H9 (cell line): ENCODE data around the gene BTN1A1. TPM values are rescaled to one million over a fixed set of nuclear protein-coding genes. Genes with fewer than 3 reads are reported as not detected.

Source experiments
- DNase-seq: peaks from one replicate; pipeline ENCODE4 v3.0.0-alpha.2; 2017
- H2AFZ ChIP-seq: one replicate; pipeline ENCODE4 v1.6.1; 2013; ENCODE audit warnings: mild to moderate bottlenecking, low read length, control low read depth, moderate library complexity
- H2AK5ac ChIP-seq: 2 replicates; pipeline ENCODE4 v1.6.1; 2013; ENCODE audit warnings: low read length, control low read depth, mixed read lengths; ENCODE audit not compliant: insufficient read length
- H2BK120ac ChIP-seq: one replicate; pipeline ENCODE4 v1.6.1; 2013; ENCODE audit warnings: low read depth, mild to moderate bottlenecking, low read length, control low read depth, inconsistent platforms; ENCODE audit not compliant: poor library complexity, severe bottlenecking
- H2BK12ac ChIP-seq: 2 replicates; pipeline ENCODE4 v1.6.1; 2013; ENCODE audit warnings: low read length, control low read depth, mixed read lengths, low read depth; ENCODE audit not compliant: insufficient read length
- H2BK15ac ChIP-seq: 2 replicates; pipeline ENCODE4 v1.6.1; 2013; ENCODE audit warnings: low read depth, low read length, control low read depth
- H2BK20ac ChIP-seq: one replicate; pipeline ENCODE4 v1.6.1; 2013; ENCODE audit warnings: low read depth, mild to moderate bottlenecking, low read length, control low read depth, inconsistent platforms; ENCODE audit not compliant: poor library complexity, severe bottlenecking
- H2BK5ac ChIP-seq: 2 replicates; pipeline ENCODE4 v1.6.1; 2013; ENCODE audit warnings: low read length, control low read depth, mixed read lengths; ENCODE audit not compliant: insufficient read length
- H3K14ac ChIP-seq: 2 replicates; pipeline ENCODE4 v1.6.1; 2013; ENCODE audit warnings: low read length, control low read depth; ENCODE audit not compliant: insufficient read depth
- H3K18ac ChIP-seq: 2 replicates; pipeline ENCODE4 v1.6.1; 2013; ENCODE audit warnings: low read depth, mild to moderate bottlenecking, mixed read lengths, low read length, control low read depth; ENCODE audit not compliant: insufficient read length
- H3K23ac ChIP-seq: 2 replicates; pipeline ENCODE4 v1.6.1; 2013; ENCODE audit warnings: low read length, control low read depth, mixed read lengths, low read depth; ENCODE audit not compliant: insufficient read length
- H3K23me2 ChIP-seq: 2 replicates; pipeline ENCODE4 v1.6.1; 2013; ENCODE audit warnings: low read depth, mild to moderate bottlenecking, mixed read lengths, low read length, control low read depth; ENCODE audit not compliant: insufficient read length, poor library complexity, severe bottlenecking
- H3K27ac ChIP-seq: 2 replicates; pipeline ENCODE4 v1.5.1; 2013; ENCODE audit warnings: low read length, control low read depth, mixed read lengths, low read depth; ENCODE audit not compliant: insufficient read length
- H3K27me3 ChIP-seq: 2 replicates; pipeline ENCODE4 v1.6.1; 2013; ENCODE audit warnings: low read length, control low read depth, inconsistent platforms; ENCODE audit not compliant: insufficient read depth
- H3K4ac ChIP-seq: 2 replicates; pipeline ENCODE4 v1.6.1; 2013; ENCODE audit warnings: low read depth, mild to moderate bottlenecking, control low read depth, inconsistent platforms, low read length, moderate library complexity
- H3K4me1 ChIP-seq: 2 replicates; pipeline ENCODE4 v1.6.1; 2013; ENCODE audit warnings: low read length, control low read depth, inconsistent platforms; ENCODE audit not compliant: insufficient read depth
- H3K4me2 ChIP-seq: 2 replicates; pipeline ENCODE4 v1.6.1; 2013; ENCODE audit warnings: low read length, control low read depth, mixed read lengths; ENCODE audit not compliant: insufficient read length, insufficient read depth
- H3K56ac ChIP-seq: 2 replicates; pipeline ENCODE4 v1.6.1; 2013; ENCODE audit warnings: low read depth, mild to moderate bottlenecking, mixed read lengths, low read length, control low read depth; ENCODE audit not compliant: insufficient read length
- H3K79me1 ChIP-seq: 2 replicates; pipeline ENCODE4 v1.6.1; 2013; ENCODE audit warnings: low read depth, mild to moderate bottlenecking, moderate library complexity, low read length, control low read depth, inconsistent platforms; ENCODE audit not compliant: insufficient read depth, poor library complexity, severe bottlenecking
- H3K79me2 ChIP-seq: 2 replicates; pipeline ENCODE4 v1.6.1; 2013; ENCODE audit warnings: low read length, control low read depth, inconsistent platforms; ENCODE audit not compliant: insufficient read depth
- H3K9ac ChIP-seq: 2 replicates; pipeline ENCODE4 v1.6.1; 2013; ENCODE audit warnings: low read length, control low read depth, mixed read lengths; ENCODE audit not compliant: insufficient read length; ENCODE audit errors: extremely low read depth
- H3K9me3 ChIP-seq: one replicate; pipeline ENCODE4 v1.6.1; 2013; ENCODE audit warnings: low read depth, low read length, inconsistent platforms; ENCODE audit not compliant: control insufficient read depth
- H3T11ph ChIP-seq: one replicate; pipeline ENCODE4 v1.6.1; 2013; ENCODE audit warnings: mild to moderate bottlenecking, low read length, control low read depth, inconsistent platforms
- H4K20me1 ChIP-seq: one replicate; pipeline ENCODE4 v1.6.1; 2013; ENCODE audit not compliant: control insufficient read depth, insufficient read length, insufficient read depth
- H4K5ac ChIP-seq: 2 replicates; pipeline ENCODE4 v1.6.1; 2013; ENCODE audit warnings: low read depth, mild to moderate bottlenecking, mixed read lengths, low read length, control low read depth; ENCODE audit not compliant: insufficient read length
- H4K8ac ChIP-seq: replicated peaks from 2 replicates; pipeline ENCODE4 v1.6.1; 2013; ENCODE audit warnings: low read length, control low read depth, mixed read lengths, low read depth; ENCODE audit not compliant: insufficient read length
- H4K91ac ChIP-seq: 2 replicates; pipeline ENCODE4 v1.6.1; 2013; ENCODE audit warnings: low read depth, mild to moderate bottlenecking, moderate library complexity, mixed read lengths, low read length, control low read depth; ENCODE audit not compliant: insufficient read length
- H3K27ac Mint-ChIP-seq, 3 experiments: 2 replicates in 2 of 3; 3 replicates in 1 of 3; pipeline ENCODE4 v1.8.0; 2020 to 2021; ENCODE audit warnings: mixed read lengths in 3 of 3, mild to moderate bottlenecking in 1 of 3, moderate library complexity in 1 of 3
- H3K27me3 Mint-ChIP-seq: 2 replicates; pipeline ENCODE4 v1.8.0; 2021; ENCODE audit warnings: low read depth, mild to moderate bottlenecking, moderate library complexity, mixed read lengths
- H3K36me3 Mint-ChIP-seq, 3 experiments: 2 replicates in 2 of 3; 3 replicates in 1 of 3; pipeline ENCODE4 v1.8.0; 2020 to 2021; ENCODE audit warnings: low read depth in 3 of 3, mixed read lengths in 3 of 3; ENCODE audit not compliant: insufficient read depth in 1 of 3
- H3K4me1 Mint-ChIP-seq, 2 experiments: 2 replicates each; pipeline ENCODE4 v1.8.0; 2020; ENCODE audit warnings: mixed read lengths in 2 of 2
- H3K4me3 Mint-ChIP-seq, 2 experiments: 2 replicates in 1 of 2; 3 replicates in 1 of 2; pipeline ENCODE4 v1.8.0; 2020 to 2021; ENCODE audit warnings: mild to moderate bottlenecking in 2 of 2, mixed read lengths in 2 of 2, moderate library complexity in 1 of 2
- H3K9me3 Mint-ChIP-seq, 2 experiments: 2 replicates in 1 of 2; 3 replicates in 1 of 2; pipeline ENCODE4 v1.8.0; 2020; ENCODE audit warnings: mild to moderate bottlenecking in 2 of 2, mixed read lengths in 2 of 2, moderate library complexity in 1 of 2
- WGBS: extraction: QIAGEN DNeasy Blood & Tissue Kit; methylation state at CpG from one replicate; pipeline ENCODE4 v1.1.7; 2013; ENCODE audit warnings: missing lambda C conversion rate, low lambda C conversion rate, mixed read lengths; ENCODE audit not compliant: insufficient read length; ENCODE audit errors: extremely low coverage; 5-methylcytosine and 5-hydroxymethylcytosine counted together
- total RNA-seq: library from RNA; stranded (reverse); gene quantifications from 2 replicates; pipeline ENCODE4 v1.2.1, GENCODE V29; 2021
- TF ChIP-seq, protein P1 (sequence below): fragments of 200-600 bp; sonication (generic); conservative IDR thresholded peaks from 3 replicates; pipeline ENCODE4 v1.8.0; 2021; ENCODE audit warnings: antibody characterized with exemption, mild to moderate bottlenecking

The BTN1A1 gene
- total RNA-seq, 1 experiment from 2014 or later, result 0.15 TPM

DNA sequence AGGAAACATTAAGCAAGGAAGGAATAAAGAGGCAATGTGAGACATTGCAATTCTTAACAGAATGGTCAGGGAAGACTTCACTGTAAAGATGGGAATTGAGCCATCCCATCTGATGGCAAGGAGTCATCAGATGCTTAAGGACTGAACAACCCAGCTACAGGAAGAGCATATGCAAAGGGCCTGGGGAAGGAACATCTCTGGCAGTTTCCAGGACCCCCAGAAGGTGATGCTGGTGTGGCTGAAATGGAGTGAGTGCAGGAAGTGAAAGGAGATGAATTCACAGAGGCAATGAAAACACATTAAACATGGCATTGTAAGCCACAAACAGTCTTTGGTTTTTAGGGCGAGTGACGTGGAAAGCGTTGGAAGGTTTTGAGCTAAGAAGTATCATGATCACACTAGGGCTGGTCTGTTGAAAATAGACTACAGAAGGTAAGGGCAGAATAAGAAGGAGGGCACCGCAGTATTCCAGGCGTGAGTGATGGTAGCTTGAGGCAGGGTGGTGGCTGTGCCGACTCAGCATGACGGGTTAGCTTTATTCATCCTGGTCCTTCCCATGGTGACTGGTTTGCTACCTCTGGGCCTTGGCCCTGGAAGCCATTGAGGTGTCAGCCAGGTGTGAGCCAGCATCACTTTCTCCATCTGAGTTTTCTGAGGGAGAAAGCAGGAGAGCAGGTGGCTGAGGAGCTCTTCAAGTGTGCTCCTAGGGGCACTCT lies 35.5 kb upstream of the BTN1A1 start:
- Histone ChIP-seq H4K5ac (no peak overlapping the region), H2AK5ac (no peak overlapping the region), H3T11ph (no peak overlapping the region), H2BK15ac (no peak overlapping the region), H3K27ac (no peak overlapping the region), H4K20me1 (no peaks in the 10 kb centered on the region), H2BK5ac (no peak overlapping the region), H3K9ac (no peak overlapping the region), H2BK12ac (no peak overlapping the region), H2AFZ (no peak overlapping the region), H3K18ac (no peak overlapping the region), H3K4me2 (no peak overlapping the region), H3K4ac (no peak overlapping the region), H3K79me2 (no peaks in the 10 kb centered on the region), H2BK120ac (no peak overlapping the region), H3K23me2 (no peaks in the 10 kb centered on the region), H3K23ac (no peak overlapping the region), H4K8ac (no peak overlapping the region), H3K14ac (no peak overlapping the region), H2BK20ac (no peak overlapping the region), H3K79me1 (no peaks in the 10 kb centered on the region), H3K4me1 (no peaks in the 10 kb centered on the region), H4K91ac (no peak overlapping the region), H3K9me3 (no peaks in the 10 kb centered on the region), H3K56ac (no peak overlapping the region), H3K27me3 (no peaks in the 10 kb centered on the region)
- no peak overlapping the region for H3K27ac Mint-ChIP-seq
- peaks cover 71 to 91% (median 87%) of the 10 kb centered on the region in 3 experiments for H3K36me3 Mint-ChIP-seq
- no peak overlapping the region for H3K4me3 Mint-ChIP-seq
- TF ChIP-seq, protein P1, sequence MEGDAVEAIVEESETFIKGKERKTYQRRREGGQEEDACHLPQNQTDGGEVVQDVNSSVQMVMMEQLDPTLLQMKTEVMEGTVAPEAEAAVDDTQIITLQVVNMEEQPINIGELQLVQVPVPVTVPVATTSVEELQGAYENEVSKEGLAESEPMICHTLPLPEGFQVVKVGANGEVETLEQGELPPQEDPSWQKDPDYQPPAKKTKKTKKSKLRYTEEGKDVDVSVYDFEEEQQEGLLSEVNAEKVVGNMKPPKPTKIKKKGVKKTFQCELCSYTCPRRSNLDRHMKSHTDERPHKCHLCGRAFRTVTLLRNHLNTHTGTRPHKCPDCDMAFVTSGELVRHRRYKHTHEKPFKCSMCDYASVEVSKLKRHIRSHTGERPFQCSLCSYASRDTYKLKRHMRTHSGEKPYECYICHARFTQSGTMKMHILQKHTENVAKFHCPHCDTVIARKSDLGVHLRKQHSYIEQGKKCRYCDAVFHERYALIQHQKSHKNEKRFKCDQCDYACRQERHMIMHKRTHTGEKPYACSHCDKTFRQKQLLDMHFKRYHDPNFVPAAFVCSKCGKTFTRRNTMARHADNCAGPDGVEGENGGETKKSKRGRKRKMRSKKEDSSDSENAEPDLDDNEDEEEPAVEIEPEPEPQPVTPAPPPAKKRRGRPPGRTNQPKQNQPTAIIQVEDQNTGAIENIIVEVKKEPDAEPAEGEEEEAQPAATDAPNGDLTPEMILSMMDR, result no peak
- DNase-seq, result no peak
- 0 out of 4 replicates have a peak, but pooled peaks cover 0 to under 1% of the 10 kb centered on the region in 2 experiments for H3K4me1 Mint-ChIP-seq
- H3K9me3 Mint-ChIP-seq, result no peaks in the 10 kb centered on the region; a peak in 1 of 5 replicates
- no CpG with 5 or more reads among the region's 7 CpGs for WGBS
- peaks cover 1% of the 10 kb centered on the region; the same call in 1 of the 2 replicates for H3K27me3 Mint-ChIP-seq
